HG02759 (cell line): ENCODE data around the gene SLC9A7.

Experiments
- ATAC-seq: cut with Tn5 transposase; IDR thresholded peaks from one replicate; pipeline ENCODE4 v1.9.1; 2021; ENCODE audit warnings: mild to moderate bottlenecking, moderate library complexity; ENCODE audit not compliant: unreplicated experiment

SLC9A7 gene

DNA sequence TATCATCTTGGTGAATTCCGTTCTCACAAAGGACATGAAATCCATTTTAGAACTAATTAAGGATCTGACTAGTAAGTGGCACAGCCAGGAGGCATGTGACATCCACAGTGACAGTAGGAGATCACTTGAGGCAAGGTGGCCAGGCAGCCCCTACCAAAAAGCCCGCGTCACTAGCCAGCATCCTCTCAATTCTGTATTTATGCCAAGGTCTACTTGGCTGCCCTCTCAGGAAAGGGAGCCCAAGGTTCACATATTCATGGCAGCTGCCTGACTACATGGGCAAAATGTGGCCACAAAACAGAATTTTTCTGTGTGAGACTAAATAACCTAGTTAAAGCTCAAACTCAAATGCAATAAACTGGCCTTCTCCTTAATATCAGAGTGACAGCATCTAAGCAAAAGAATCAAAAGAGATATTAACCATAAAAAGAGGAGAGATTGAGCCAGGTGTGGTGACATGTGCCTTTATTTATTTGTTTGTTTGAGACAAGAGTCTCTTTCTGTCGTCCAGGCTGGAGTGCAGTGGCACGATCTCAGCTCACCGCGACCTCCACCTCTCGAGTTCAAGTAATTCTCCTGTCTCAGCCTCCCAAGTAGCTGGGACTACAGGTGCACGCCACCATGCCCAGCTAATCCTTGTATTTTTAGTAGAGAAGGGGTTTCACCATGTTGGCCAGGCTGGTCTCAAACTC lies 51.5 kb downstream of the SLC9A7 start:
- no peak for ATAC-seq

- peak; percentile 91 for ATAC-seq
These were observed 54.0 kb downstream of the SLC9A7 start for GRCh38 chrX:46704767-46705386.

- ATAC-seq: no peak
These were observed 54.9 kb downstream of the SLC9A7 start for GRCh38 chrX:46703980-46704379.

GRCh38 chrX:46698691-46699090 lies 60.2 kb downstream of the SLC9A7 start:
- ATAC-seq: no peak

DNA sequence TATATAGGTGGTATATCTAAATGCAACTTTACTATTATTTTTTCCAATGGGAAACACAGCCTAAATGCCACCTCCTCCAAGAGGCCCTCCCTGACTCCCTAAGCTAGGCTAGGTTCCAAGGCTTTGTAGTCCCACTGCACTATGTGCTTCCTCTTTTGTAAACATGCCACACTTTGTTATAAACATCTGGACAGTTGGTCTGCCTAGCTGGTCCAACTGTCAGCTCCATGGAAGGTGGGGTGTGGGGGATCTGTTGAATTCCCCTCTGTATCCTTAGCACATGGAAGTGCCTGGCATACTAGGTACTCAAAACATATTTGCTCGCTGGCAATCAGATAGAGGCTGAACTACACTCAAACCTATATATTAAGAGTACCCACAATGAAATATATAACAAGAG lies 63.4 kb downstream of the SLC9A7 start:
- ATAC-seq: no peak

DNA sequence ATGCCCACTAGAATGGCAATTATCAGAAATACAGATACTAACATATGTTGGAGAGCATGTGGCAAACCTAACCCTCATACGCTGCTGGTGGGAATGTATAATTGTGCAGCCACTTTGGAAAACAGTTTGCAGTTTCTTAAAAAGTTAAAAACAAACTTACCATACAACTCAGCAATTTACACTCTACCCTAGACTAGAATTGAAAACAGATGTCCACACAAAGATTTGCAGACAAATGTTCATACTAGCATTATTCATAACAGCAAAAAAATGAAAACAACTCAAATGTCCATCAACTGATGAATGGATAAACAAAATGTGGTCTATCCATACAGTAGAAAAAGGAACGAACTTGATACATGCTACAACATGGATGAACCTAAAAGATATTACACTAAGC lies 64.4 kb downstream of the SLC9A7 start:
- ATAC-seq: no peak

- no peak for ATAC-seq
These were observed 65.8 kb downstream of the SLC9A7 start for GRCh38 chrX:46693149-46693548.

DNA sequence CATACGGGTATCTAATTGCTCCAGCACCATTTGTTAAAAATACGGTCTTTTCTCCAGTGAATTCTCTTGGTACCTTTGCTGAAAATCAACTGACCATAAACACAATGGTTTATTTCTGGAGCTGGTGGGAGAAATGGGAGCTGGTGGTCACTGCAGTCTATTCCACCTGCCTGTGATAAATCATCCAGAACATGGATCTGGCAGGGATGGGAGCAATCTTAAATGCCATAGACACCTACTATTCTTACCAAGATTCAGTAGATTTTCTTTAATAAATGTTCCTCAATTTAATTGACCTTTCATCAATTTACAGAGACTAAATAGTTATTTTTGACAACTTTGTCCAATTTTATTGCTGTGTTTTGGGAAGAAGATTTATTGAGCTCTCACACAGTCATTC lies 68.1 kb downstream of the SLC9A7 start:
- ATAC-seq: no peak

- ATAC-seq: no peak
These were observed 71.3 kb downstream of the SLC9A7 start for GRCh38 chrX:46687619-46688018.

- peak; percentile 54 for ATAC-seq
These were observed 72.8 kb downstream of the SLC9A7 start for GRCh38 chrX:46686003-46686645.

DNA sequence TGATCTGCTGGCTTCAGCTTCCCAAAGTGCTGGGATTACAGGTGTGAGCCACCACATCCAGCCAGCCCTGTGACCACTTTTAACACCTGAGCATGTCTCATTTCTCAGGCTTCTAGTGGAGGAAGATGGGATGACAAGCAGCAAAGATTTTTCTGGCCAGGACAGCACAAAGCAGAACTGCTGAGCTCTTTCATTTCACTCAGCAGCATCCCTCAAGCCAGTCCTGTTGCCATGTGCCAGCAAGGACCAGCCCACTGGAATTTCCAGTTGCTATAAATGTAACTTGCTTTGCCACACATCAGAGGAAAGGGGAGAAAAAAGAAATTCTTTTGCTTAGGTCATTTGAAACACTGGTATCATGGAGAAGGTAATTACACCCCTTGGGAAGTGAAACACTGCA lies 75.9 kb downstream of the SLC9A7 start:
- no peak for ATAC-seq

DNA sequence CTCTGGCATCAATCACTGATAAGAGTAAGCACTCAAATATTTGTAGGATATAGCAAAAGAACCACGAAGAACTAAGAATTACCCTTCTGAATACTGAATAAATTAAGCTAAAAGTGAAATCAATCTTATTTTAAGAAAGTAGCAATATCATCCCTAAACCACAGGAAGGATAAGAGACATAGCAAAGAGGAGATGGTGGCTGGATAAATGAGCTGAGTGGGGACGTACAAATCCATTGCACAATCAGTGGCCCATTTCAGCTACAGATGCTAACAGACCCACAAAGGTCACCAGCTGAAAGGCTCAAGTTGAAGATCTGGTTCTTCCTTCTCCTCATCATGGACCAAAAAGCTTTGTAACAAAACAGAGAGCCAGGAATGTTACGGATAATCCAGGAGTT lies 77.1 kb downstream of the SLC9A7 start:
- no peak for ATAC-seq

GRCh38 chrX:46678232-46678631 lies 80.7 kb downstream of the SLC9A7 start:
- no peak for ATAC-seq

DNA sequence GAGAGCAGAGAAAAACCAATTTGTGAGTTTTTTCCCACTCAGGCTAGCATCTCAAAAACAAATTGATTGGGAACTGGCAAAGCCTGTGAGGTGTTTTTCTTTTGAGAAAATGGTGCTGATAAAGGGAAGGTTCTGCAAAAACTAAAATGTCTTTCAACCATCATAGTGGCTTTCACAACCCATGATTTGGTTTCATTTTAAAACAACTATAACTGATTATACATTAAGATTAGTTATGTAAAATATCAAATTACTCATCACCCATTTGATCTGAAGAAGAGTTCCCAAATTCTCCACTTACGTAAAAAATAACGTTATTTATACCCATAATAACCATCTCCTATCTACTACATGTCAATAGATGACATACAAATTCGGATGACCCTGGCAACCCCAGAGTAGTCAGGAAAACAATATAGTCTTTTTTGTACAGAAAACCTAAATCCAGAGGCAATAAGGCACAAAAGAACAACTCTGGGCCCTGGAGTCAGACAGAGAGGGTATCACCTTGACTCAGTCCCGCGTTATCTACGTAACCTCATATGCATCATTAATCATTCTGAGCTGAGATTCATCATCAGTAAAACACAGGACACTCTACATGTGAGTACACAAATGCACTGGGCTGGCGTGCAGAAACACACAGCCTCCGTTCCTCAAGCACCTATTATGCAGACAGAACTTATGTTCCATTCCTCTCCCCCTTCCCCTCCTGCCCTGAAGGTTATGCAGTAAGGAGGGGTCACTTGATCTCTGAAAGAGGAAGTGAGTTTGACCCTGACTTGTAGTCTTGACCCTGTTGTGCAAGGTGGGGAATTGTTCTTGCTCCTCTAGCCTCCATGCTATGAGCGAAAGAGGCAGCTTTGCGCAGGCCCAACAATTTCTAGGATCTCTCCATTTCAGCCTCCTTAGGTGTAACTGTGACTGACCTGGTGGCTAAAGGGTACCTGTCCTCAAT lies 82.2 kb downstream of the SLC9A7 start:
- no peak for ATAC-seq

GRCh38 chrX:46673620-46674359 lies 85.1 kb downstream of the SLC9A7 start:
- no peak for ATAC-seq

DNA sequence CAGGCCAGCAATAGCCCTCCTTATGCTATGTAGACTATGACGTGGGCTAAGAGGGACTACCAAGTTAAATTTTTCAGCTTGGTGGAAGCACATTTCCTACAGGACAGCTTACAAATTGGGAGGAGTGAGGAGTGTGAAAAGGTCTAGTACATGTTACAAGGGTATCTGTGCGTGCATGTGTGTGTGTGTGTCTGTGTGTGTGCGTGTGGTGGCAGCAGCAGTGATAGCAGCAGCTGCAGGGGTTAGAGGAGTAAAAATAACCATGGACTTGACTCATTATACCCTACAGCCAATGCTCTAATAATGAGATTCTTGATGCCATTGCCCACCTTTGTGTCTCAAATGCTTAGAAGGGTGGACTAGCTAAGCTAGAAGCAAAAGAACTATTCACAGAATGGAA lies 88.6 kb downstream of the SLC9A7 start:
- no peak for ATAC-seq

DNA sequence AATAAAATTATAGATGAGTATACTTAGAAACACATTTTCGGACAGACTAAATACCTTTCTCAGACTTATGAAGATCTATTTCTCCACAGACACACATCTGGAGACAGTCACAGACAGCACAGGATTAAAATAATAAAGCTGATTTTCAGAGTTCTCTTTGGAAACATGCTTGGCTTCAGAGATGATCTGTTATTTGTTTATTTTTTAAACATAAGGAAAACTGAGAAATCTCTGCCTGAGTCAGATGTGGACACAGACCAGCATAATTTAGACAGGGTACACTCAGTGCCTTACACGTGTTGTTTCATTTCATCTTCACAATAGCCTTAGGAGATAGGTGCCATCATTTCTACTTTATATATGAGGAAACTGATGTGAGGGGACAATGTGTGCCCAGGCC lies 92.1 kb downstream of the SLC9A7 start:
- no peak for ATAC-seq

GRCh38 chrX:46665232-46666152 lies 93.4 kb downstream of the SLC9A7 start:
- no peak for ATAC-seq

- no peak for ATAC-seq
These were observed 96.5 kb downstream of the SLC9A7 start for GRCh38 chrX:46662188-46662958.
